GM03348 (cell line): ENCODE data around the gene NUMB.
"Not testable (repeated sequence)": the region's sequence is repeated elsewhere in the genome, so short reads cannot be mapped to it uniquely, and the experiment has no call there.

Experiments
- DNase-seq: peaks from one replicate; pipeline ENCODE4 v3.0.0; 2012; ENCODE audit warnings: low spot score

NUMB gene

DNA sequence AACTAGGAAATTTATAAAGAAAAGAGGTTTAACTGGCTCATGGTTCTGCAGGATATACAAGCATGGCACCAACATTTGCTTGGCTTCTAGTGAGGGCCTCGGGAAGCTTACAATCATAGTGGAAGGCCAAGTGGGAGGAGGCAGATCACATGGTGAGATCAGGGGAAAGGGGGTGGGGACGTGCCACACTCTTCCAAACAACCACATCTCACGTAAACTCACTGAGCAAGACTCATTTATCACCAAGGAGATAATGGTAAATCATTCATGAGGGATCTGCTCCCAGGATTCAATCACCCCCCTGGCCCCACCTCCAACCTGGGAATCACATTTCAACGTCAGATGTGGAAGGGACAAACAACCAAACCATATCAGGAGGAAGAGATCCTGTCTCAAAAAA is 35.8 kb downstream of the NUMB start:
- no peak for DNase-seq

DNA sequence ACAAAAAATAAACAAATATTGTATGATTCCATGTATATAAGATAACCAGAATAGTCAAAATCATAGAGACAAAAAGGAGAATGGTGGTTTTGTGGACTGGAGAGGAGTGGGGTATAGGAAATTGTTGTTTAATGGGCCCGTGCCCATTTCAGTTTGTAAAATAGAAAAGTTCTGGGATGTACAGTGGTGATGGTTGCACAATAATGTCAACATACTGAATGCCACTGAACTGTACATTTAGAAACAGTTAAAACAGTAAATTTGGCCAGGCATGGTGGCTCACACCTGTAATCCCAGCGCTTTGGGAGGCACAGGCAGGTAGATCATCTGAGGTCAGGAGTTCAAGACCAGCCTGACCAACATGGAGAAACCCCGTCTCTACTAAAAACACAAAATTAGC is 40.1 kb downstream of the NUMB start:
- no peak for DNase-seq

DNA sequence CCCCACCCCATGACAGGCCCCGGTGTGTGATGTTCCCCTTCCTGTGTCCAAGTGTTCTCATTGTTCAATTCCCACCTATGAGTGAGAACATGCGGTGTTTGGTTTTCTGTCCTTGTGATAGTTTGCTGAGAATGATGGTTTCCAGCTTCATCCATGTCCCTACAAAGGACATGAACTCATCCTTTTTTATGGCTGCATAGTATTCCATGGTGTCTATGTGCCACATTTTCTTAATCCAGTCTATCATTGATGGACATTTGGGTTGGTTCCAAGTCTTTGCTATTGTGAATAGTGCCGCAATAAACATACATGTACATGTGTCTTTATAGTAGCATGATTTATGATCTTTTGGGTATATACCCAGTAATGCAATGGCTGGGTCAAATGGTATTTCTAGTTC is 52.1 kb downstream of the NUMB start:
- DNase-seq, result not testable (repeated sequence)

GRCh38 chr14:73403181-73403752 is 55.1 kb downstream of the NUMB start:
- DNase-seq, result no peak

GRCh38 chr14:73402579-73402978 is 55.8 kb downstream of the NUMB start:
- no peak for DNase-seq

GRCh38 chr14:73397810-73398209 is 60.5 kb downstream of the NUMB start:
- DNase-seq, result no peak

DNA sequence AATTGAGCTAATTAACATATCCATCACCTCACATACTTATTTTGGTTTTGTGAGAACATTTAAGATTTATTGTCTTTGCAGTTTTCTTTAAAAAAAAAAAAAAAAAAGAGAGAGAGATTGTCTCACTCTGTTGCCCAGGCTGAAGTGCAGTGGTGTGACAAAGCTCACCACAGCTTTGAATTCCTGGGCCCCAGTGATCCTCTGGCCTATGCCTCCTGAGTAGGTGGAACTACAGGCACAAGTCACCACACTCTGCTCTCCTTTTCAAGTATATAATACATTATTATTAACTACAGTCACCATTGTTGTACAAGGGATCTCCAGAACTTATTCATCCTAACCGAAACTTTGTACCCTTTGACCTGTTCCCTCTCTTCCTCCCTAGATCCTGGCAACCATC is 64.0 kb downstream of the NUMB start:
- no peak for DNase-seq

- no peak for DNase-seq
Measured at GRCh38 chr14:73393375-73393774, 65.0 kb downstream of the NUMB start.

DNA sequence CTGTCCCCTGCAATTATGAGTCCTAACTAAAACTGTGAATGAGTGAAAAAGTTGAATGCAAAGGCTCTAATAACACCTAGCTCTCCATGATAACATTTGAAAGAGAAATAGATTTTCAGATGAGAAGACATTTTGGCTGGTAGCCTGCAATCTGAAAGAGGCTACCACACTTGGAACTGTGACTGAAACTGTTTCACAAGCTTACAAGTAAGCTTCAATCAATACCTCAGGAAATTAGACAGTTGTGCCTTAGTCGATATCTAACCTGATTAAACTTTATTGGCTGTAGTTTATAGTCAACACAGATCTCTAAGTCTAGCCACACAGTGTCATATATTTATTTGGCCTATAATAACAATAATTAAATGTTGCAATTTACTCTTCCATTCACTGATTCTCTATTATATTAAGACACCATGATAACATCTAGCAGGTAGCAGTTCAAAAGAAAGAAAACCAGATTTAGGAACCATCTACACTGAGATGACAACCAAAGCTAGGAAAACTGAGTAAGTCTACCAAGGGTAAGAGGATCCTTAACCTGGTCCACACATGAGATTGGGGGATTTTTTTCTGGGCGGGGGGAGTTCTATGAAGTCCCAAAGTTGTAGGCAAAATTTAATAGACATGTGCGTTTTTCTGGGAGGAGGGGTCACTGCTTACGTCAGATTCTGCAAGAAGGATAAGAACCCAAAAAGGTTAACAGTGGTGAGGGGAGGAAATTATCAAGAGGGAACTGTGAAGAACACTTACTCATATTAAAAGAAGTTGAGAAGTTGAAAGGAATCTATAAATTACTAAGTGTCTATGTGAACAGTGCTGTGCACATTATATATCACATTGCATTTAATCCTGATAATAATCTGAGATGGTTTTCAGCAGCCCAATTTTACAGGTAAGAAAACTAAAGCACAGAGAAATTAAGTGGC is 65.8 kb downstream of the NUMB start:
- DNase-seq, result no peak

- DNase-seq, result not testable (repeated sequence)
Measured at GRCh38 chr14:73387860-73388259, 70.5 kb downstream of the NUMB start.

DNA sequence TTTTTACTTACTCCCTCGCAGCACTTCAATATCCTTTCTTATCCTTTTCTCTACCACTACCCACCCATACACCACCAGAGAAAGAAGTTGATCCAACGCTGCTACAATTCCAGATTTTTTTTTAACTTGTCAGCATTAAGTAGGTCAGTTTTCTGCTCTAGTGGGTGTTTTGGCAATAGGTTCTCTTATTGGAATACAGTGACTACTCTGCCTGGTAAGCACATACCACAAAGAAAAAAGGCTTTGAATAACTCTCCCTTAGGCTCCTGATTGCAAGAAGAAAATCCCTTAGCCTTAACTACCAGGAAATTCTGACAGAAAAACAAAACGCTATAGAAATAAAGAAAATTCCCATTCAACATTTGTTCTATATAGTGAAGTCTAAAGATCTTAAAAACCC is 72.0 kb downstream of the NUMB start:
- peak; percentile 16 for DNase-seq

GRCh38 chr14:73385021-73385420 is 73.3 kb downstream of the NUMB start:
- DNase-seq, result not testable (repeated sequence)

GRCh38 chr14:73383356-73383755 is 75.0 kb downstream of the NUMB start:
- no peak for DNase-seq

DNA sequence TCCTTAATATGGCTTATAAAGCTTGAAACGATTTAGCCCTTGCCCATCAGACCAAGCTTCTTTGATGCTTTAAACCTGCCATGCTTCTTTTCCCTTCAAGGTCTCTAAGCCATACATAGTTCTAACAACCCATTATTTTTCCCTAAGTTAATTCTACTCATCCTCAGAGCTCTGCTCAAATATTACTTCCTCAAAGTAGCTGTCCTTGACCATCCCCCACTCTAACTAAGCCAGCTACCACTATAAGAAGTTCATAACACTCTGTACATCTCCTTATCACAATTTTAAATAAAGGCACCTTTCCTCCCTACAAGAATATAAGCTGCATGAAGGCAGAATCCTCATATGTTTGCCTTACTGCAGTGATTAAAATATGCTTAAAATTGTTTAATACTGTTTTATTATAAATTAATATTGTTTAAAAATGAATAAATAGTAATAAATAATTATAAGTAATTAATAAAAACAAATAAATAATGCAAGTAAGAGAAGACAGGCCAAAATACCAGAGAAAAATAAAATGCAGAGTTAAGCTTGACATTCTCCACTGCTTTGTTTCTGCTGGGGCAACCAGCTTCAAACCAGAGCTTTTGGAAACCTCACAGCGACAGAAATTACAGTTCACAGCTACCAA is 76.8 kb downstream of the NUMB start:
- no peak for DNase-seq

- no peak for DNase-seq
Measured at GRCh38 chr14:73376585-73376984, 81.8 kb downstream of the NUMB start.

- DNase-seq, result no peak
Measured at GRCh38 chr14:73375861-73376260, 82.5 kb downstream of the NUMB start.

DNA sequence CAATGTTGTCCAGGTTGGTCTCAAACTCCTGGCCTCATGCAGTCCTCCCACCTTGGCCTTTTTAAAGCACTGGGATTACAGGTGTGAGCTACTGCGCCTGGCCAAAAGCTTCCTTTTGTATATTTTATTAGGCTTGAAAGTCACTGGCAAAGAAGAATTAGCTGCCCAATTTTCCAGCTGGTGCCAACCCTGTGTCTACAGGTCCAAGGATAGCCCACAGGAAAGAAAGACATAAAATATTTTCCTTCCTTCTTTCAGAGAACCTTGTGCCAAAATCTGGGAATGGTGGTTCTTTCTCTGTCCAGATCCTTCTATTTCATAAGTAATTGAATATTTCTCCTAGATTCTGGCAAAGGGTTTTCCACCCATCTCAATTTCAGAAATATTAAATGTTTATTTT is 84.1 kb downstream of the NUMB start:
- DNase-seq, result no peak

- no peak for DNase-seq
Measured at GRCh38 chr14:73372529-73372928, 85.8 kb downstream of the NUMB start.

DNA sequence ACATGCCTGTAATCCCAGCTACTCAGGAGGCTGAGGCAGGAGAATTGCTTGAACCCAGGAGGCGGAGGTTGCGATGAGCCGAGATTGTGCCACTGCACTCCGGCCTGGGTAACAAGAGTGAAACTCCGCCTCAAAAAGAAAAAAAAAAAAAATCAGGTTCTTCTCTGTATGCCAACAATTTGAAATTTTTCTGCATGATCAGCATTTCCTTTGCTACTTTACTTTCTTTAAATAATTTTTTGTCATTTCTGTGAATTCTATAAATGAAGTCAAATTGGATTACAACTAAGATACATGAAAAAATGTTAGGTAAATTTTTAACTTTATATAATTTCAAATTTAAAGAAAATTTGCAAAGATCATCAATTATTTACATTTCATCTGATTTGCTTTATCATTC is 87.8 kb downstream of the NUMB start:
- no peak for DNase-seq

GRCh38 chr14:73369428-73369827 is 88.9 kb downstream of the NUMB start:
- no peak for DNase-seq

DNA sequence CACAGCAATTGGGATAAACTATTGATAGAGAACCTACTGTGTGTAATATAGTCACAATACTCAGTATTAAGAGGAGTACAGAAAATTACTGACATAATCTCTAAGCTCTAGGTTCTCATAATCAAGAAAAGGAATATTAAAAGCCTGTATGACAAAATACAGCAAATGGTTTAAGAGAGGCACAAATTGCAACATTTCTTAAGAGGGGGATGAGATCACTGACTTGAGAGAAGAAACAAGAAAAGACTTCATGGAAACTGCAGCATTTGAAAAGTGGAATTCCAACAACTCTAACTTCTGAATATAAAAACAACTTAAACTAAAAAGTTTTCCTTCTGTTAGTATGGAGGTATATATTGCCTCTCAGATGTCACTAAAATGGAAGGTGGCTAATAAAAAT is 89.7 kb downstream of the NUMB start:
- DNase-seq, result peak; percentile 16

DNA sequence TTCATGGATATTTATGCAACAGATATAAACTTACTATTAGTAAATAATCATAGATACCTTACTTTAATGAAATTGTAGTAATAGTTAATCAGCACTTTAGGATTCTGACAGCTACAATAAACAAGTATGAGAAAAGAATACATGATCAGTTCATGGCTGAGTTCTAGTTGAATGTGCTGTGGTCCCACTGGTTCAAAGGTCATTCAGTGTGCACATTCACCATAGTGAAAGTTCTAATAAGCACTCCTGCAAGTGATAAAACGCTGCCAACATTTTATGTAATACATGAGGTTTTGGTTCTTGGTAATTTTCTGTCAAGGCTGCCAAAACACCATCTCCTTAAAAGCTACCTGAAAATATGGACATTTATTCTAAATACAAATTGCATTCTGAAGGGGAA is 92.6 kb downstream of the NUMB start:
- DNase-seq, result no peak

GRCh38 chr14:73364559-73364958 is 93.8 kb downstream of the NUMB start:
- no peak for DNase-seq
